Measurements from ENCODE around the gene TTYH3. TPM values are rescaled to one million over a fixed set of nuclear protein-coding genes. Genes with fewer than 3 reads are reported as not detected.

Gene TTYH3
- polyA plus RNA-seq, 1 experiment, result 55.7 TPM

GRCh38 chr7:2628891-2629290, 2.9 kb upstream of the TTYH3 start:
- ChIA-PET CTCF (no interaction called here), POLR2A (no interaction called here)
- Histone ChIP-seq H3K36me3 (ENCODE audit: control insufficient read depth, insufficient read depth, low read length) (no peaks in the 10 kb centered on the region), H3K27me3 (ENCODE audit: control insufficient read depth, insufficient read depth, low read length) (no peaks in the 10 kb centered on the region), H3K4me3 (ENCODE audit: low read depth, low read length) (no peak overlapping the region)
- no peak for TF ChIP-seq CTCF (IDR thresholded peaks at IDR 0.05; ENCODE audit: insufficient read depth, low read depth, low read length)
- no peak for DNase-seq (ENCODE audit: low read depth)

- H3K4me3 ChIP-seq (ENCODE audit: low read depth, low read length), result no peak overlapping the region
- H3K36me3 ChIP-seq (ENCODE audit: control insufficient read depth, insufficient read depth, low read length), result peaks cover 1% of the 10 kb centered on the region
- ChIA-PET CTCF (interaction anchor here (1.1 to 1.2 kb wide), 2 partner anchors 8 to 62 kb away, joined by 3 read pairs; no protein-coding TSS in a partner anchor), POLR2A (no interaction called here)
- no peak for DNase-seq (ENCODE audit: low read depth)
- no peak for TF ChIP-seq CTCF (IDR thresholded peaks at IDR 0.05; ENCODE audit: insufficient read depth, low read depth, low read length)
- H3K27me3 ChIP-seq (ENCODE audit: control insufficient read depth, insufficient read depth, low read length), result no peaks in the 10 kb centered on the region
Measured at GRCh38 chr7:2629746-2630681, 1.8 kb upstream of the TTYH3 start.

- ChIA-PET POLR2A (no interaction called here), CTCF (no interaction called here)
- no peak for TF ChIP-seq CTCF (IDR thresholded peaks at IDR 0.05; ENCODE audit: insufficient read depth, low read depth, low read length)
- no peak for DNase-seq (ENCODE audit: low read depth)
- no peaks in the 10 kb centered on the region for H3K27me3 ChIP-seq (ENCODE audit: control insufficient read depth, insufficient read depth, low read length)
- peaks cover 1% of the 10 kb centered on the region for H3K36me3 ChIP-seq (ENCODE audit: control insufficient read depth, insufficient read depth, low read length)
- H3K4me3 ChIP-seq (ENCODE audit: low read depth, low read length), result peak overlapping the region; percentile 95
Measured at GRCh38 chr7:2632733-2633537, 1.1 kb downstream of the TTYH3 start.

- H3K27me3 ChIP-seq (ENCODE audit: control insufficient read depth, insufficient read depth, low read length), result no peaks in the 10 kb centered on the region
- POLR2A ChIA-PET, result no interaction called here
- CTCF ChIA-PET, result interaction anchor here (1.6 kb wide), 1 partner anchor 66 kb away, joined by 3 read pairs; no protein-coding TSS in a partner anchor
Measured at GRCh38 chr7:2633538-2634266, 1.9 kb downstream of the TTYH3 start.

More at GRCh38 chr7:2633538-2634266, 1.9 kb downstream of the TTYH3 start:
- Histone ChIP-seq H3K4me3 (ENCODE audit: low read depth, low read length) (peak overlapping the region; percentile 95), H3K36me3 (ENCODE audit: control insufficient read depth, insufficient read depth, low read length) (peaks cover 1% of the 10 kb centered on the region)
- TF ChIP-seq CTCF (IDR thresholded peaks at IDR 0.05; ENCODE audit: insufficient read depth, low read depth, low read length), result no peak
- DNase-seq (ENCODE audit: low read depth), result peak; percentile 61
